Tibial artery (tissue), 4 donors: ENCODE results near the gene ARL6.

ENCODE experiments used
- DNase-seq, 2 donors: peaks; one replicate each; pipeline ENCODE4 v3.0.0-alpha.2; 2019
- H3K27ac ChIP-seq, 2 donors: fragments of 200-600 bp; sonication (generic) in 1 of 2; 1 replicate in 1 of 2; 2 replicates in 1 of 2; pipeline ENCODE4 v1.5.1; 2018 to 2019; ENCODE audit warnings: mild to moderate bottlenecking in 1 of 2
- H3K27me3 ChIP-seq, 2 donors: fragments of 200-600 bp; sonication (generic) in 1 of 2; one replicate each; pipeline versions ENCODE4 v1.5.1 to v1.6.0; 2016 to 2019
- H3K36me3 ChIP-seq, 3 donors: fragments of 200-600 bp; sonication (generic) in 2 of 3; one replicate each; pipeline ENCODE4 v1.5.1; 2016 to 2019; ENCODE audit warnings: mild to moderate bottlenecking in 2 of 3
- H3K4me1 ChIP-seq, 4 donors: fragments of 200-600 bp; sonication (generic) in 2 of 4; 1 replicate in 3 of 4; 2 replicates in 1 of 4; pipeline ENCODE4 v1.5.1; 2016 to 2019
- H3K4me3 ChIP-seq, 2 donors: fragments of 200-600 bp; sonication (generic) in 1 of 2; 1 replicate in 1 of 2; 2 replicates in 1 of 2; pipeline ENCODE4 v1.5.1; 2018 to 2019; ENCODE audit warnings: mild to moderate bottlenecking in 2 of 2
- H3K9me3 ChIP-seq, 3 donors: fragments of 200-600 bp; sonication (generic) in 1 of 3; one replicate each; pipeline ENCODE4 v1.5.1; 2016 to 2019
- CTCF ChIP-seq, 2 experiments: fragments of 200-600 bp in 1 of 2; fragments of 450-650 bp in 1 of 2; IDR thresholded peaks; one replicate each; pipeline ENCODE4 v1.5.1; 2017 to 2019; ENCODE audit warnings: antibody characterized with exemption in 2 of 2, mild to moderate bottlenecking in 1 of 2, moderate library complexity in 1 of 2
- intact Hi-C: fragments of 100-400 bp; cut with DNase I; formaldehyde crosslinking; loops from one replicate; pipeline ENCODE4 v1.15.0; 2023; ENCODE audit warnings: low total_unique reads

ARL6 gene

GRCh38 chr3:97838393-97838792, 73.8 kb downstream of the ARL6 start:
- no peak for TF ChIP-seq CTCF (IDR thresholded peaks at IDR 0.05)
- H3K27ac ChIP-seq: no peak overlapping the region
- intact Hi-C loops: no loop called here
- H3K9me3 ChIP-seq: no peaks in the 10 kb centered on the region
- H3K27me3 ChIP-seq: no peaks in the 10 kb centered on the region
- DNase-seq: no peak
- H3K36me3 ChIP-seq: no peaks in the 10 kb centered on the region
- H3K4me1 ChIP-seq: peaks cover 0 to 23% (median 2%) of the 10 kb centered on the region in 4 donors
- H3K4me3 ChIP-seq: no peak overlapping the region

GRCh38 chr3:97839944-97840343, 75.4 kb downstream of the ARL6 start:
- DNase-seq: no peak
- TF ChIP-seq CTCF (IDR thresholded peaks at IDR 0.05): no peak
- Histone ChIP-seq H3K27ac (no peak overlapping the region), H3K27me3 (no peaks in the 10 kb centered on the region), H3K4me1 (peaks cover 0 to 23% (median 2%) of the 10 kb centered on the region in 4 donors), H3K9me3 (no peaks in the 10 kb centered on the region), H3K36me3 (no peaks in the 10 kb centered on the region), H3K4me3 (no peak overlapping the region)
- intact Hi-C loops: no loop called here

GRCh38 chr3:97841304-97841703, 76.7 kb downstream of the ARL6 start:
- intact Hi-C loops: no loop called here
- H3K27me3 ChIP-seq: no peaks in the 10 kb centered on the region
- no peaks in the 10 kb centered on the region for H3K36me3 ChIP-seq
- peaks cover 0 to 23% (median 2%) of the 10 kb centered on the region in 4 donors for H3K4me1 ChIP-seq
- DNase-seq: no peak
- H3K27ac ChIP-seq: no peak overlapping the region
- TF ChIP-seq CTCF (IDR thresholded peaks at IDR 0.05): no peak
- H3K9me3 ChIP-seq: no peaks in the 10 kb centered on the region
- no peak overlapping the region for H3K4me3 ChIP-seq

- no peak for TF ChIP-seq CTCF (IDR thresholded peaks at IDR 0.05)
- DNase-seq: no peak
- H3K4me1 ChIP-seq: peaks cover 0 to 23% (median 2%) of the 10 kb centered on the region in 4 donors
- H3K9me3 ChIP-seq: no peaks in the 10 kb centered on the region
- peaks cover 0 to 6% (median 4%) of the 10 kb centered on the region in 3 donors for H3K36me3 ChIP-seq
- no peaks in the 10 kb centered on the region for H3K27me3 ChIP-seq
- no peak overlapping the region for H3K4me3 ChIP-seq
- intact Hi-C loops: no loop called here
- H3K27ac ChIP-seq: no peak overlapping the region
Observed at GRCh38 chr3:97841956-97842355, 77.4 kb downstream of the ARL6 start.

GRCh38 chr3:97848779-97849178, 84.2 kb downstream of the ARL6 start:
- H3K9me3 ChIP-seq: peaks cover 0 to 1% (median 0%) of the 10 kb centered on the region in 3 donors
- DNase-seq: no peak
- peaks cover 7 to 13% (median 11%) of the 10 kb centered on the region in 3 donors for H3K36me3 ChIP-seq
- H3K27ac ChIP-seq: no peak overlapping the region
- H3K27me3 ChIP-seq: no peaks in the 10 kb centered on the region
- no peak for TF ChIP-seq CTCF (IDR thresholded peaks at IDR 0.05)
- no peaks in the 10 kb centered on the region for H3K4me1 ChIP-seq
- no peak overlapping the region for H3K4me3 ChIP-seq
- intact Hi-C loops: no loop called here
